ENCODE measurements around the gene VMO1. TPM values are rescaled to one million over a fixed set of nuclear protein-coding genes. Genes with fewer than 3 reads are reported as not detected.

The VMO1 gene
- total and polyA plus RNA-seq, 2 experiments from 2014 or later, result 0.93 TPM; not detected in 1

- H3K27ac ChIP-seq, result no peak overlapping the region
- no peaks in the 10 kb centered on the region for H3K36me3 ChIP-seq (ENCODE audit: low read depth)
- H3K4me1 ChIP-seq (ENCODE audit: insufficient read depth), result no peaks in the 10 kb centered on the region
- H3K9me3 ChIP-seq (ENCODE audit: low read depth), result no peaks in the 10 kb centered on the region
- H3F3A ChIP-seq (ENCODE audit: insufficient read depth), result no peaks in the 10 kb centered on the region
- no peak overlapping the region for H3K4me2 ChIP-seq (ENCODE audit: unreplicated experiment)
- no peaks in the 10 kb centered on the region for H3K9me2 ChIP-seq (ENCODE audit: insufficient read depth)
- peaks cover 12% of the 10 kb centered on the region; the same call in 1 of the 2 replicates for H3K27me3 ChIP-seq (replicated peaks; ENCODE audit: insufficient read depth)
- no peak overlapping the region for H3K4me3 ChIP-seq
- H3K79me2 ChIP-seq (ENCODE audit: insufficient read depth), result no peaks in the 10 kb centered on the region
- WGBS, 2 experiments (ENCODE audit: low coverage in 1 of 2, low lambda C conversion rate in 2 of 2, missing lambda C conversion rate in 2 of 2), result 31 to 32% methylated on average over 3 of the region's 3 CpGs
- H2AFZ ChIP-seq, result no peak overlapping the region
- no peaks in the 10 kb centered on the region for H4K20me1 ChIP-seq (ENCODE audit: insufficient read depth)
- DNase-seq, result no peak
- in situ Hi-C loops (cut with MboI), result no loop called here
- TF ChIP-seq EZH2 (IDR thresholded peaks at IDR 0.05; ENCODE audit: insufficient read depth, poor library complexity, severe bottlenecking) (no peak), EZH2phosphoT487 (IDR thresholded peaks at IDR 0.05; ENCODE audit: insufficient read depth, low read depth) (no peak)
- H3K9ac ChIP-seq, result no peak overlapping the region
These were observed 35.6 kb downstream of the VMO1 start for GRCh38 chr17:4750606-4751005.

GRCh38 chr17:4748686-4749085 is 37.5 kb downstream of the VMO1 start:
- TF ChIP-seq EZH2 (IDR thresholded peaks at IDR 0.05; ENCODE audit: insufficient read depth, poor library complexity, severe bottlenecking) (no peak), EZH2phosphoT487 (IDR thresholded peaks at IDR 0.05; ENCODE audit: insufficient read depth, low read depth) (no peak)
- DNase-seq, result no peak
- H3K36me3 ChIP-seq (ENCODE audit: low read depth), result no peaks in the 10 kb centered on the region
- H2AFZ ChIP-seq, result no peak overlapping the region
- no peaks in the 10 kb centered on the region for H3K9me3 ChIP-seq (ENCODE audit: low read depth)
- 56 to 59% methylated on average over 4 of the region's 4 CpGs for WGBS, 2 experiments (ENCODE audit: low coverage in 1 of 2, low lambda C conversion rate in 2 of 2, missing lambda C conversion rate in 2 of 2)
- H3K4me2 ChIP-seq (ENCODE audit: unreplicated experiment), result no peak overlapping the region
- in situ Hi-C loops (cut with MboI), result no loop called here
- no peaks in the 10 kb centered on the region for H3K4me1 ChIP-seq (ENCODE audit: insufficient read depth)
- H3K9ac ChIP-seq, result no peak overlapping the region
- no peak overlapping the region for H3K27ac ChIP-seq
- H3F3A ChIP-seq (ENCODE audit: insufficient read depth), result no peaks in the 10 kb centered on the region
- no peaks in the 10 kb centered on the region for H4K20me1 ChIP-seq (ENCODE audit: insufficient read depth)
- H3K4me3 ChIP-seq, result no peak overlapping the region
- H3K27me3 ChIP-seq (replicated peaks; ENCODE audit: insufficient read depth), result peaks cover 2% of the 10 kb centered on the region; the same call in 1 of the 2 replicates
- H3K9me2 ChIP-seq (ENCODE audit: insufficient read depth), result no peaks in the 10 kb centered on the region
- H3K79me2 ChIP-seq (ENCODE audit: insufficient read depth), result no peaks in the 10 kb centered on the region

DNA sequence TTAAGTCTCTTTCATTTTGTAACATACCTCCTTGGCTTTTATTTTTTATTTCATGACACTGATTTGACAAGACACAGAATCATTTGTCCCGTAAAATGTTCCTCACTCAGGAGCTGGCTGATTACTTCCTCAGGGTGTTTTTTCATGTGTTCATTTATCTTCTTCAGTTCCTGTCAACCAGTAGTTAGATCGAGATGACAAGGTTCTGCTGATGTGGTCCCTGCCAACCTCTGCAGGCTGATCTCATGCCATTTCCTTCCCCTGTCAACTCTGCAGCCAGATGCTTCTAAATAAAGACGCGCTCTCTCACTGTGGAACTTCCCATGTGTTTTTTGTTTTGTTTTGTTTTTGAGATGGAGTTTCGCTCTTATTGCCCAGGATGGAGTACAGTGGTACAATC is 38.3 kb downstream of the VMO1 start:
- Histone ChIP-seq H3K4me1 (ENCODE audit: insufficient read depth) (no peaks in the 10 kb centered on the region), H3K36me3 (ENCODE audit: low read depth) (no peaks in the 10 kb centered on the region), H3K9ac (no peak overlapping the region), H3K4me2 (ENCODE audit: unreplicated experiment) (no peak overlapping the region), H3F3A (ENCODE audit: insufficient read depth) (no peaks in the 10 kb centered on the region), H4K20me1 (ENCODE audit: insufficient read depth) (no peaks in the 10 kb centered on the region), H3K79me2 (ENCODE audit: insufficient read depth) (no peaks in the 10 kb centered on the region), H2AFZ (no peak overlapping the region), H3K9me3 (ENCODE audit: low read depth) (no peaks in the 10 kb centered on the region), H3K27me3 (replicated peaks; ENCODE audit: insufficient read depth) (no peaks in the 10 kb centered on the region; the same call in 1 of the 2 replicates), H3K9me2 (ENCODE audit: insufficient read depth) (no peaks in the 10 kb centered on the region), H3K27ac (no peak overlapping the region), H3K4me3 (no peak overlapping the region)
- WGBS, 2 experiments (ENCODE audit: low coverage in 1 of 2, low lambda C conversion rate in 2 of 2, missing lambda C conversion rate in 2 of 2), result 10 to 13% methylated on average over 5 of the region's 5 CpGs
- TF ChIP-seq EZH2 (IDR thresholded peaks at IDR 0.05; ENCODE audit: insufficient read depth, poor library complexity, severe bottlenecking) (no peak), EZH2phosphoT487 (IDR thresholded peaks at IDR 0.05; ENCODE audit: insufficient read depth, low read depth) (no peak)
- in situ Hi-C loops (cut with MboI), result no loop called here
- no peak for DNase-seq

DNA sequence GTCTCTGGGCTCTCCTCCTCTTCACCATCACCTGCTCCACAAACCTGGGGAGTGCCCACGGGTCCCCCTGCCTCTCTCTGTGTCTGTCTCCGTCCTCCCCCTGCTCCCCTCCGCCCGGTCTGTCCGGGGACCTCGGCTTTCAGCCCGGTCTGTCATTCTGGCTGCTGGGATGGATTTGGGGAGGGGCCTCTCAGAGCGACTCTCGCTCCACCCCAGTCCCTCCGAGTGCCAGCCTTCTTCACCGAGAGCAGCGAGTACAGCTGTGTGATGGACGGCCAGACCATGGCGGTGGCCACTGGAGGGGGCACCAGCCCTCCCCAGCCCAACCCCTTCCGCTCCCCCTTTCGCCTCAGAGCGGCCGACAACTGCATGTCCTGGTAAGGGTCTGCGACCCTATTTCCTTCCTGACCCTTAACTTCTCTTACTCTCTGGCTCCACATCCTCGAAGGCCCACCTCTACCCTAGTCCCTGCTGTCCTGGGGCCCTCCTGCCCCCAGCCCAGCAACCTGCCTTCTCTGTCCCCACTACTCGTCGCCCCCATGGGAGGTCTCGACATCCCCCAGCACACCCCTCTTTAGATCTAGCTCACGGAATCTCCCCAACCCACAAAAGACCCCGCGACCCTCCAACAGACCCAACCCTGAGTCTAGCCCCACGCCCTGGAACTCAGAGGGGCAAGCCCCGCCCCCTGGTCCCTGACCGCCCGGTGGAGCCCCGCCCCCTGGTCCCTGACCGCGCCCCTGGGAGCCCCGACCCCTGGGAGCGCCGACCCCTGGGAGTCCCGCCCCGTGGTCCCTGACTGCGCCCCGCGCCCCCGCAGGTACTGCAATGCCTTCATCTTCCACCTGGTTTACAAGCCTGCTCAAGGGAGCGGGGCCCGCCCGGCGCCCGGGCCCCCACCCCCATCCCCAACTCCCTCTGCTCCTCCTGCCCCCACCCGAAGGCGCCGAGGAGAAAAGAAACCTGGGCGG is 40.9 kb downstream of the VMO1 start:
- Histone ChIP-seq H3K9me3 (ENCODE audit: low read depth) (no peaks in the 10 kb centered on the region), H3K27me3 (replicated peaks; ENCODE audit: insufficient read depth) (no peaks in the 10 kb centered on the region; the same call in 1 of the 2 replicates), H3K9me2 (ENCODE audit: insufficient read depth) (no peaks in the 10 kb centered on the region), H4K20me1 (ENCODE audit: insufficient read depth) (no peaks in the 10 kb centered on the region), H2AFZ (no peak overlapping the region), H3K4me3 (no peak overlapping the region), H3K9ac (no peak overlapping the region), H3K27ac (no peak overlapping the region), H3K36me3 (ENCODE audit: low read depth) (no peaks in the 10 kb centered on the region), H3K4me1 (ENCODE audit: insufficient read depth) (no peaks in the 10 kb centered on the region), H3K4me2 (ENCODE audit: unreplicated experiment) (no peak overlapping the region), H3F3A (ENCODE audit: insufficient read depth) (no peaks in the 10 kb centered on the region), H3K79me2 (ENCODE audit: insufficient read depth) (no peaks in the 10 kb centered on the region)
- in situ Hi-C loops (cut with MboI), result no loop called here
- TF ChIP-seq EZH2 (IDR thresholded peaks at IDR 0.05; ENCODE audit: insufficient read depth, poor library complexity, severe bottlenecking) (no peak), EZH2phosphoT487 (IDR thresholded peaks at IDR 0.05; ENCODE audit: insufficient read depth, low read depth) (no peak)
- no peak for DNase-seq
- 9 to 14% methylated on average over 20 to 51 of the region's 51 CpGs for WGBS, 2 experiments (ENCODE audit: low coverage in 1 of 2, low lambda C conversion rate in 2 of 2, missing lambda C conversion rate in 2 of 2)
